T-cell (primary cell): ENCODE measurements around the gene SELPLG. TPM values are rescaled to one million over a fixed set of nuclear protein-coding genes. Genes with fewer than 3 reads are reported as not detected.

Experiments
- ATAC-seq, 4 experiments: fragments of 200-7000 bp in 3 of 4; fragments of 150-1000 bp in 1 of 4; cut with Tn5 transposase; replicated peaks in 1 of 4; 1 replicate in 3 of 4; 2 replicates in 1 of 4; pipeline ENCODE4 v1.10.0; 2021; ENCODE audit warnings: moderate library complexity in 3 of 4, mild to moderate bottlenecking in 2 of 4, moderate number of reproducible peaks in 1 of 4
- CTCF ChIA-PET, 2 donors: fragments of 300-600 bp; sonication (Branson Sonifier 250); formaldehyde crosslinking; loops; one replicate each; lab custom pipeline; 2022; ENCODE audit warnings: antibody characterized with exemption in 2 of 2; lab: Charles Lee
- POLR2A ChIA-PET, 2 donors: fragments of 300-600 bp; sonication (Branson Sonifier 250); formaldehyde crosslinking; loops; one replicate each; lab custom pipeline; 2022; ENCODE audit warnings: antibody characterized with exemption in 2 of 2; lab: Charles Lee
- DNase-seq, 35 experiments: peaks; one replicate each; pipeline versions ENCODE4 v3.0.0 to v3.0.0-alpha.2; 2013 to 2023
- H3K27ac ChIP-seq: one replicate; pipeline ENCODE4 v1.5.1; 2013; ENCODE audit warnings: low read length
- H3K27me3 ChIP-seq, 2 experiments: replicated peaks in 1 of 2; 1 replicate in 1 of 2; 2 replicates in 1 of 2; pipeline versions ENCODE4 v1.6.1 to v1.7.0; 2013; ENCODE audit warnings: low read length in 1 of 2, mixed read lengths in 1 of 2; ENCODE audit not compliant: control insufficient read depth in 2 of 2, insufficient read depth in 2 of 2; ENCODE audit errors: extremely low read depth in 1 of 2
- H3K36me3 ChIP-seq, 2 donors: 1 replicate in 1 of 2; 2 replicates in 1 of 2; pipeline versions ENCODE4 v1.6.1 to v1.7.0; 2013; ENCODE audit warnings: low read length in 1 of 2; ENCODE audit not compliant: control insufficient read depth in 2 of 2, insufficient read depth in 1 of 2; ENCODE audit errors: extremely low read depth in 1 of 2
- H3K4me1 ChIP-seq, 2 experiments: 1 replicate in 1 of 2; 2 replicates in 1 of 2; pipeline versions ENCODE4 v1.6.1 to v1.7.0; 2013; ENCODE audit warnings: low read length in 2 of 2, mixed read lengths in 1 of 2; ENCODE audit not compliant: insufficient read depth in 2 of 2, control insufficient read depth in 1 of 2; ENCODE audit errors: extremely low read depth in 1 of 2
- H3K4me3 ChIP-seq, 2 donors: 1 replicate in 1 of 2; 2 replicates in 1 of 2; pipeline versions ENCODE4 v1.5.1 to v1.7.0; 2013; ENCODE audit warnings: mild to moderate bottlenecking in 2 of 2, low read length in 1 of 2, moderate library complexity in 1 of 2; ENCODE audit not compliant: control insufficient read depth in 1 of 2; ENCODE audit errors: extremely low read depth in 1 of 2
- H3K9me3 ChIP-seq: 2 replicates; pipeline ENCODE4 v1.7.0; 2013
- H3K27ac Mint-ChIP-seq, 2 donors: one replicate each; pipeline ENCODE4 v1.8.0; 2020 to 2021; ENCODE audit warnings: mild to moderate bottlenecking in 2 of 2, mixed read lengths in 2 of 2
- H3K27me3 Mint-ChIP-seq, 2 donors: one replicate each; pipeline ENCODE4 v1.8.0; 2021 to 2022; ENCODE audit warnings: mixed read lengths in 2 of 2
- H3K36me3 Mint-ChIP-seq: one replicate; pipeline ENCODE4 v1.8.0; 2021; ENCODE audit warnings: mixed read lengths
- H3K4me1 Mint-ChIP-seq, 3 donors: one replicate each; pipeline ENCODE4 v1.8.0; 2020 to 2022; ENCODE audit warnings: mixed read lengths in 3 of 3, mild to moderate bottlenecking in 1 of 3
- H3K4me3 Mint-ChIP-seq, 3 donors: one replicate each; pipeline ENCODE4 v1.8.0; 2020 to 2022; ENCODE audit warnings: mild to moderate bottlenecking in 3 of 3, mixed read lengths in 3 of 3, moderate library complexity in 3 of 3
- H3K9me3 Mint-ChIP-seq, 3 donors: one replicate each; pipeline ENCODE4 v1.8.0; 2020 to 2022; ENCODE audit warnings: mixed read lengths in 3 of 3
- WGBS: methylation state at CpG from one replicate; pipeline ENCODE4 v1.1.5; 2013; ENCODE audit warnings: missing lambda C conversion rate; ENCODE audit not compliant: insufficient coverage; 5-methylcytosine and 5-hydroxymethylcytosine counted together
- total RNA-seq, 35 experiments: library from RNA in 6 of 35; stranded (reverse) in 6 of 35; fragments of 120-200 nt in 1 of 35; gene quantifications; one replicate each; pipeline versions ENCODE4 v1.2.1 to v1.2.4 and lab custom pipeline; 2013 to 2026

Gene SELPLG
- total RNA-seq, 5 donors from 2014 or later (not counting 1 experiment from before 2014, with no cell fraction given), result 102 to 220 (median 215) TPM

DNA sequence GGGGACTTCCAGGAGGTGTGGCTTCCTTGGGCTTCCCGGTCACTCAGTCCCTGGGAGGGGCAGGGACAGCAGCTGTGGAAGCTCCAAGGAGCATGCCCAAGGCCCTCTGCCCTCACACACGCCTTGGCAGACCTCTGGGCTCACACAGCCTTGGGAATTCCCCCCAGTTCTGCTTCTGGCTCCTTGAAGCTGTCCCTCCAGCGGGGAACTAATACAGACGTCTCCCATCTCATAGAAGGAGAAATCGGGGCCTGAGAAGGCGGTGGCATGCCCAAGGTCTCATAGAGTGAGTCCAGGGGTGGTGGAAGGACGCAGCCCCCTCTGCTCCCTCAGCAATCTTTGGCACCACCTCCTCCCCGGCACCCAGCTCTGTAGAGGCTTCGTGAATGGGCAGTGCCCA lies 20.1 kb downstream of the SELPLG start:
- WGBS, result 92% methylated on average over 4 of the region's 9 CpGs
- Mint-ChIP-seq H3K36me3 (peaks cover 9% of the 10 kb centered on the region), H3K27ac (no peak overlapping the region), H3K27me3 (no peaks in the 10 kb centered on the region), H3K4me1 (peaks cover 27 to 52% (median 37%) of the 10 kb centered on the region in 3 donors), H3K4me3 (no peak overlapping the region), H3K9me3 (peaks cover 0 to 6% (median 0%) of the 10 kb centered on the region in 3 donors)
- CTCF ChIA-PET, result no interaction called here
- no peaks in the 10 kb centered on the region for H3K9me3 ChIP-seq
- no peak overlapping the region for H3K27ac ChIP-seq
- H3K4me1 ChIP-seq, result peaks cover 18 to 26% of the 10 kb centered on the region in 2 experiments
- no peak for DNase-seq
- no peak for ATAC-seq
- H3K36me3 ChIP-seq, result peaks cover 0 to under 1% of the 10 kb centered on the region in 2 donors
- POLR2A ChIA-PET, result no interaction called here
- H3K27me3 ChIP-seq, result no peaks in the 10 kb centered on the region
- H3K4me3 ChIP-seq, result no peak overlapping the region

DNA sequence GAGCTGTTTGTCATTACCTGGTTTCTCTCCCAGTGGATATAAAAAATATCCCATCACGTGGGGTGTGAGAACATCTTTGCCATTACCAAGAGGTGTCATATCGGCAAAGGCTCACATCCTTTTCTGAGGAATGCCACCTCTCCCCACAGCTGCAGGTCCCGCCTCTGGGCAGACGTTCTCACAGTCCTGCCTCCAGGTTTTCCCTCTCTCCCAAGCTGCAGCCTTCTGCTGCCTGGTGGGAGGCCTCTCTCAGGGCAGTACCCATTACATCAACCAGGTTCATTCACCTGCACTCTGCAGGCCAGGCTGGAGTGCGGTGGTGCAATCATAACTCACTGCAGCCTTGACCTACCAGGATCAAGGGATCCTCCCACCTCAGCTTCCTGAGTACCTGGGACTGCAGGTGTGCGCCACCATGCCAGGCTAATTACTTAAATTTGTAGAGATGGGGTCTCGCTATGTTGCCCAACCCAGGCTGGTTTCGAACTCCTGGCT lies 20.9 kb downstream of the SELPLG start:
- DNase-seq (no peak), ATAC-seq (no peak)
- Mint-ChIP-seq H3K4me1 (peaks cover 19 to 45% (median 30%) of the 10 kb centered on the region in 3 donors), H3K36me3 (peaks cover 9% of the 10 kb centered on the region), H3K9me3 (peaks cover 0 to 6% (median 0%) of the 10 kb centered on the region in 3 donors), H3K27me3 (no peaks in the 10 kb centered on the region), H3K4me3 (no peak overlapping the region), H3K27ac (no peak overlapping the region)
- no peak overlapping the region for H3K4me3 ChIP-seq
- no peaks in the 10 kb centered on the region for H3K36me3 ChIP-seq
- ChIA-PET CTCF (interaction anchor here (0.6 to 0.9 kb wide), 5 partner anchors 42 to 190 kb away, joined by 3 to 12 read pairs (median 3); partner anchors contain the start of gene ISCU (in 1 of the 2)), POLR2A (interaction anchor here (0.6 kb wide), 3 partner anchors 9 to 93 kb away, joined by 3 to 5 read pairs (median 4); no protein-coding TSS in a partner anchor)
- H3K27me3 ChIP-seq, result peaks cover 0 to 3% of the 10 kb centered on the region in 2 experiments
- H3K4me1 ChIP-seq, result peaks cover 13 to 19% of the 10 kb centered on the region in 2 experiments
- no peak overlapping the region for H3K27ac ChIP-seq
- no peaks in the 10 kb centered on the region for H3K9me3 ChIP-seq
- WGBS, result 91% methylated on average over 4 of the region's 8 CpGs

DNA sequence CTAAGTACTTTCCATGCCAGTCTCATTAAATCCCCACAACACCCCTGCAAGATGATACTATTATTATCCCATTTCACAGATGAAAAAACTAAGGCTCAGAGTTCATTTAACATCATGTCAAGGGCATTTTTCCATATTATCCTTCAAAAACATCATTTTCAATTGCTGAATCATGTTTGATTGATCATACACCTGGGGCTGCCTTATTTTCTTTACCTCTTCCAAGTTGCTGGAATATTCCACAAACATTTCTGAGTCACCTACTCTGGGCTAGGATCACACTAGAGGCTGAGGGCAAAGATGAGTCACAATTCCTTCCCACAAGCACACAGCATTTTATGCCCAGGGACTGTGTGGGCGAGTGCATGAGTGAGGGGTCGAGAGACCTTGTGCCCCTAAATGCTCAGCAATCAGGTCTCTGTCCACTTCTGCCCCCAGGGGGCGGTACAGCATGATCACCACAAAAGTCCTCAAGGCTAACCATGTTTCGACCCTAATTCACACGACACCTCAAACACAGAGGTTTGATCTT lies 21.7 kb downstream of the SELPLG start:
- H3K36me3 Mint-ChIP-seq, result peaks cover 9% of the 10 kb centered on the region
- Histone ChIP-seq H3K27ac (no peak overlapping the region), H3K4me3 (no peak overlapping the region), H3K4me1 (peaks cover 4 to 10% of the 10 kb centered on the region in 2 experiments), H3K9me3 (no peaks in the 10 kb centered on the region), H3K36me3 (no peaks in the 10 kb centered on the region), H3K27me3 (peaks cover 0 to 5% of the 10 kb centered on the region in 2 experiments)
- 40% methylated on average over 1 of the region's 5 CpGs for WGBS
- no peak overlapping the region for H3K4me3 Mint-ChIP-seq
- peaks cover 11 to 36% (median 22%) of the 10 kb centered on the region in 3 donors for H3K4me1 Mint-ChIP-seq
- no peaks in the 10 kb centered on the region for H3K27me3 Mint-ChIP-seq
- ChIA-PET POLR2A (interaction anchor here (0.6 kb wide), 2 partner anchors 10 to 94 kb away, joined by 4 to 5 read pairs; no protein-coding TSS in a partner anchor), CTCF (interaction anchor here (0.9 to 1.0 kb wide), 2 partner anchors 16 to 43 kb away, joined by 3 to 4 read pairs; no protein-coding TSS in a partner anchor)
- H3K27ac Mint-ChIP-seq, result peak overlapping the region in 1 of 2 donors; percentile 28
- ATAC-seq (peak; percentile 17 to 45 (median 26)), DNase-seq (peak in 27 of 35 experiments; percentile 25 to 76 (median 51))
- peaks cover 0 to 6% (median 0%) of the 10 kb centered on the region in 3 donors for H3K9me3 Mint-ChIP-seq

DNA sequence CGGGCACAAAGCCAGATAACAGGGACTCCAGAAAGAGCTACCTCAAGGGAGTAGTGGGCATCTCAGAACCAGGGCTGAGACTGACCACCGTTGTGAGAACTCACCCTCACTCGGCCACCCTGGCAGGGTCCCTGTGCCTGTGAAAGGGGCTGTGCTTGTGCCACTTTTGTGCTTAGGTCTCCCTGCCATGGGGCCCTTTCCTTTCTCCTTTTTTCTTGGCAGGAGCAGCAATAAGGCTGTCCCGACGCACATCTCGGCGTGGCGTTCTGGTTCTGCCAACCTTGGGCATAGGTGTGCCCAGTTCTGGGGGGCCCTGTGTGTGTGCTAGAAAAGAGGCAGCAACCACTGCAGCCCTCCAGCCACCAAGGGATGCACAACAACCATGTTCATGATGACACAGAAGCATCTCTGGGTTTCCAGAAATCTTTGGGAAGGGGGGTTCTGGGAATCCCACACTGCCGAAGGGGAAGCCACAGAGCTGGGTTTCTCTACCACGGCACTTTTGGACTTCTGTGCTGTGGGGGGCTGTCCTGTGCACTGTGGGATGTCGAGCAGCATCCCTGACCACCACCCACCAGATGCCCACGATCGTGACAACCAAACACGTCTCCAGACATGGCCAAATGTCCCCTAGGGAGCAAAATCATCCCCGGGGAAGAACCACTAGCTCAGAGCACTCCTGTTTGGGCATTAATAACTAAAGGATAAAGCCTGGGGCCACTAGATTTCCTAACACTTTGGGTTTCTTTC lies 22.7 kb downstream of the SELPLG start:
- Histone ChIP-seq H3K27me3 (peaks cover 0 to 5% of the 10 kb centered on the region in 2 experiments), H3K9me3 (no peaks in the 10 kb centered on the region), H3K27ac (no peak overlapping the region), H3K36me3 (no peaks in the 10 kb centered on the region), H3K4me1 (peaks cover 0 to 1% of the 10 kb centered on the region in 2 experiments), H3K4me3 (no peak overlapping the region)
- Mint-ChIP-seq H3K27ac (no peak overlapping the region), H3K36me3 (peaks cover 3% of the 10 kb centered on the region), H3K9me3 (peaks cover 0 to 2% (median 0%) of the 10 kb centered on the region in 3 donors), H3K4me3 (no peak overlapping the region), H3K27me3 (no peaks in the 10 kb centered on the region), H3K4me1 (peaks cover 1 to 27% (median 13%) of the 10 kb centered on the region in 3 donors)
- ATAC-seq (no peak), DNase-seq (no peak)
- 90% methylated on average over 12 of the region's 15 CpGs for WGBS
- POLR2A ChIA-PET, result no interaction called here
- CTCF ChIA-PET, result interaction anchor here in 1 of 2 donors (1.0 kb wide), 1 partner anchor 17 kb away, joined by 4 read pairs; no protein-coding TSS in a partner anchor

DNA sequence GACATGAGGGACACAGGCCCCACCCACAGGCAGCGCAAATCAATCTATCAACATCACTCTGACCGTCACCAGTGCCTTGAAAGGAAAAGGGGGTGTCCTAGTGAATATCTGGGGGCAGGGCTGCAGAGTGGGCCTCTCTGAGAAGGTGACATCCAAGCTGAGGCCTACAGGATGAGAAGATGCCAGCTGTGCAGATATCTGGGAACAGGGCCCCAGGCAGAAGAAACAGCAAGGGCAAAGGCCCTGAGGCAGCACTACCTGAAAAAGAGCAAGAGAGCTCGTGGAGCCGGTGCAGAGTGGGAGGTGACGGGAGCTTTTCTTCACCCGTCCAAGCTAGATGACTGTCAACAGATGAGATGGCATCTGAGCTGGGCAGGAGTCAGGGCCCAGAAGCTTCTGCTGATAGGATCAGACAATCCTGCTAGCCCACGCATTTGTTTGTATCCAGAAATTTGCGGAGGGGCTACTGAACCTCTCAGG lies 23.3 kb downstream of the SELPLG start:
- CTCF ChIA-PET, result no interaction called here
- H3K36me3 Mint-ChIP-seq, result peaks cover 2% of the 10 kb centered on the region
- no peaks in the 10 kb centered on the region for H3K9me3 ChIP-seq
- no peaks in the 10 kb centered on the region for H3K9me3 Mint-ChIP-seq
- POLR2A ChIA-PET, result no interaction called here
- H3K4me1 ChIP-seq, result no peaks in the 10 kb centered on the region
- H3K36me3 ChIP-seq, result no peaks in the 10 kb centered on the region
- peaks cover 0 to 5% of the 10 kb centered on the region in 2 experiments for H3K27me3 ChIP-seq
- no peak overlapping the region for H3K27ac ChIP-seq
- ATAC-seq (no peak), DNase-seq (no peak)
- 84% methylated on average over 6 of the region's 8 CpGs for WGBS
- H3K4me1 Mint-ChIP-seq, result peaks cover 0 to 21% (median 12%) of the 10 kb centered on the region in 3 donors
- no peak overlapping the region for H3K4me3 Mint-ChIP-seq
- no peak overlapping the region for H3K27ac Mint-ChIP-seq
- H3K4me3 ChIP-seq, result no peak overlapping the region
- H3K27me3 Mint-ChIP-seq, result no peaks in the 10 kb centered on the region
